Adipocyte (in vitro differentiated cells): ENCODE data around the gene MMP20.

Source experiments
- DNase-seq: peaks from one replicate; pipeline ENCODE4 v3.0.0-alpha.2; 2015; ENCODE audit warnings: low read depth
- H3K27me3 ChIP-seq: replicated peaks from 2 replicates; pipeline ENCODE4 v1.7.0; 2013; ENCODE audit warnings: mild to moderate bottlenecking, low read length, moderate library complexity; ENCODE audit not compliant: control insufficient read depth, insufficient read depth
- H3K36me3 ChIP-seq: 2 replicates; pipeline ENCODE4 v1.7.0; 2013; ENCODE audit warnings: low read length, mild to moderate bottlenecking, moderate library complexity; ENCODE audit not compliant: control insufficient read depth, insufficient read depth, severe bottlenecking
- H3K4me1 ChIP-seq: 2 replicates; pipeline ENCODE4 v1.7.0; 2013; ENCODE audit warnings: mild to moderate bottlenecking, low read length, moderate library complexity; ENCODE audit not compliant: control insufficient read depth, insufficient read depth
- H3K4me3 ChIP-seq: 2 replicates; pipeline ENCODE4 v1.7.0; 2013; ENCODE audit warnings: mild to moderate bottlenecking, low read length, moderate library complexity
- H3K9ac ChIP-seq: 2 replicates; pipeline ENCODE4 v1.7.0; 2013; ENCODE audit warnings: mild to moderate bottlenecking, low read length, moderate library complexity
- H3K9me3 ChIP-seq: 2 replicates; pipeline ENCODE4 v1.7.0; 2013; ENCODE audit warnings: mild to moderate bottlenecking, low read length, moderate library complexity; ENCODE audit not compliant: control insufficient read depth

The MMP20 gene

DNA sequence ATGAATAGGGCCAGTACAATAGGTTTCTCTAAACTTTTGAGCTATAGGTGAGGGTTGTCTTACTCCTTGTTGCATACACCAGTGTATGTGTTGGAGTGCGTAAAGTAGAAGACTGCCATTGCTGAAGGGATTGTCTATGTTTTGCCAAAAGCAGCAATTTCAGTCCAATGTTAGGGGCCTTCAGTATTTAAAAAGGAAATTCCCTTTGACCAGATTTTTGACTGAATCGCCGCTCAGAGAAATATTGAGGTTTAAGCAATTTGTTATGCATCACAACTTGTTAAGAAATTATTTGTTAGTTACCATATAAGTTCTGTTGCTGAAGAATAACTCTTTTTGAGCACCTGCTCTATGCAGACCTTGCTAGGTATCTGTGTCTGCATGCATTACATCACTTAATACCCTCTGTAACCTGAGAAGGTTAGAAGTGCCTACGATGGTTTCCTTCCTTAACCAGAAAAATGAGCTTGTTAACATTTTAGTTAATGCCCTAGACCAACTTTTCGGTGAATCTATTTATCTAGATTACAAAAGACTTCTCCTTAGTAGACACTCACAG, 33.9 kb downstream of the MMP20 start:
- Histone ChIP-seq H3K9ac (no peak overlapping the region), H3K4me1 (no peaks in the 10 kb centered on the region), H3K36me3 (no peaks in the 10 kb centered on the region), H3K27me3 (no peaks in the 10 kb centered on the region), H3K9me3 (peaks cover 6% of the 10 kb centered on the region), H3K4me3 (no peak overlapping the region)
- DNase-seq: no peak

DNA sequence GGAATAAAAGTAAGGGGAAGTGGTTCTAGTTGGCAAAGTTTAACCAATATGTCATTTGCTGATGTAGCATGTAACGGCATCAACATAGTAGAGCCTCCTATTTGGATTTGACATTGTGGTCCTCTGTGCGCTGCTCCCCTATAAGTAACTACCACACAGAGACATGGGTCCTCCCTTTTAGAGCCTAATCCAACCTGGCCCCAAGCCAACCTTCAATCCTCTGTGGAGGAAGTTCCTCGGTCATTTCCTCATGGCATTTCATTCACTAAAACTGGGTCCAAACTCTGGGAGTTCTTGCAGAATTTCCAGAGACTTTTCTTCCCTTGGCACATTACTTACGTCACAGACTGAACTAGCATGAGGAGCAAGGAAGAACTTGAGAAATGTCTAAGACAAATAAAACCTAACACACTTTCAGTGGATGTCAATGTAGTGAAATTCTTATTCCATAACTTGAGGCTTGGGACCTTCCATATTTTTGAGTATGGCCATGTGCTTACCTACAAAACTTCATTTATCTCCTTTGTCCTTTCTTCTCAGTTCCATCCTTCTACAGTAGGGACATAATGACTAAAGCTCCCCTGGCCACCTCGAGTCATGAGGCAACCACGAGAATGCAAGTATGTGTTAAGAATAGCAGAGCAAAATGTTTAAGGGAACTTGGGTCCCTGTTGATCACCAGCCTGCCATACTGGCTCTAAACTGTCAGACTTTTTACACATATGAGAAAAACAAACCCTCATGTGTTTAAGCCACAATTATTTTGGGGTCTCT, 34.7 kb downstream of the MMP20 start:
- no peak overlapping the region for H3K4me3 ChIP-seq
- no peaks in the 10 kb centered on the region for H3K36me3 ChIP-seq
- no peaks in the 10 kb centered on the region for H3K27me3 ChIP-seq
- H3K9me3 ChIP-seq: peaks cover 6% of the 10 kb centered on the region
- no peak for DNase-seq
- H3K4me1 ChIP-seq: no peaks in the 10 kb centered on the region
- H3K9ac ChIP-seq: no peak overlapping the region

DNA sequence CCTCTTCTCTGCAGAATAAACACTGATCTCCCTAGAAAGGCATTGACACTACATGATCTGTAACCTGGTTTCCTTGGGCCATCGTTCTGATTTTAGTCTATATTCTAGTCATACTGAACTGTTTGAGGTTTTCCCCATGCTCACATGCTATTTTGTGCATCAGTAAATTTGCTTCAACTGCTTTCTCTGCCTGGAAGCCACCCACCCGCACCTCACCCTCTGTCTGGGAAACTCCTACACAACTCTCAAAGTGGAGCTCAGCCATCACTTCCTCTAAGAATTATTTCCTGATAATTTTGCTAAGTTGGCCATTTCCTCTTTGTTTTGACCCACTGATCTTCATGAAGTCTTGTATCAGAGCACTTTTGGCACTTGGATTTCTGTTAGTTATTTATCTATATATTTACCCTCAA, 36.1 kb downstream of the MMP20 start:
- DNase-seq: no peak
- Histone ChIP-seq H3K27me3 (no peaks in the 10 kb centered on the region), H3K4me1 (no peaks in the 10 kb centered on the region), H3K36me3 (no peaks in the 10 kb centered on the region), H3K9me3 (peaks cover 6% of the 10 kb centered on the region), H3K9ac (no peak overlapping the region), H3K4me3 (no peak overlapping the region)

DNA sequence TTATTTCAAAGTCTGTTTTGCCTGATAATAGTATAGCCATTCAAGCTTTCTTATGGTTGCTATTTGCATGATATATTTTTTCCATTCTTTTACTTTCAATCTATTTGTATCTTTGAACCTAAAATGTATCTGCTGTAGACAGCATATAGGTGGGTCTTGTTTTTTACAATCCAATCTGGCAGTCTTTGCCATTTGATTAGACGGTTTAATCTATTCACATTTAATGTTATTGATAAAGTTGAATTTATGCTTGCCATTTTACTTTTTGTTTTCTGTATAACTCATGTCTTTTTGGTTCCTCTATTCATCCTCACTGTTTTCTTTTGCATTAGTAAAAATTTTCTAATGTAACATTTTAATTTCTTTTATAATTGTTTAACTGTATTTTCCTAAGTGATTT, 37.4 kb downstream of the MMP20 start:
- Histone ChIP-seq H3K4me3 (no peak overlapping the region), H3K9ac (no peak overlapping the region), H3K9me3 (peaks cover 6% of the 10 kb centered on the region), H3K36me3 (no peaks in the 10 kb centered on the region), H3K27me3 (no peaks in the 10 kb centered on the region), H3K4me1 (no peaks in the 10 kb centered on the region)
- DNase-seq: no peak

DNA sequence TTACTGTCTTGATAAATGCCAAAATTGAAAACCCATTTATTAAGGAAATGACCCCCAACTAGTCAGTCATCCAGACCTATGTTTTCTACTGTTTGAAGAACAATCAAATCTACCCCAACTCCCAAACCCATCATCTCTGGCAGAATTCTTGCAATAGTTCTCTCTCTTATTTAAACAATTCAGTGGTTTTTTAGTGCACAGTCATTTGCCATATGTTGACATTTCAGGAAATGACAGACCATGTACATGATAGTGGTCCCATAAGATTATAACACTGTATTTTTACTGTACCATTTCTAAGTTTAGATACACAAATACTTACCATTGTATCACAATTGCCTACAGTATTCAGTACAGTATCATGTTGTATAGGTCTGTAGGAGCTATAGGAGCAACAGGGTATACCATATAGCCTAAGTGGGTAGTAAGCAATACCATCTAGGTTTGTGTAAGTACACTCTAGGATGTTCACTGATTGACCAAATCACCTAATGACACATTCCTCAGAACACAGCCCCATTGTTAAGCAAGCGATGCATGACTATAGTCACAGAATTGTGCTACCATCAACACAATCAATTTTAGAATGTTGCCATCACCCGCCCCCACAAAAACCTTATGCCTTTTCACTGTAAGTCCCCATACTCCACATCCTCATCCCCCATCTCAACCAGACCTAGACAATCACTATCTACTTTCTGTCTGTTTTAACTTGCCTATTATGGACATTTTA, 41.8 kb downstream of the MMP20 start:
- H3K36me3 ChIP-seq: no peaks in the 10 kb centered on the region
- no peak for DNase-seq
- no peak overlapping the region for H3K4me3 ChIP-seq
- H3K4me1 ChIP-seq: no peaks in the 10 kb centered on the region
- H3K9ac ChIP-seq: no peak overlapping the region
- H3K27me3 ChIP-seq: no peaks in the 10 kb centered on the region
- peaks cover 6% of the 10 kb centered on the region for H3K9me3 ChIP-seq

DNA sequence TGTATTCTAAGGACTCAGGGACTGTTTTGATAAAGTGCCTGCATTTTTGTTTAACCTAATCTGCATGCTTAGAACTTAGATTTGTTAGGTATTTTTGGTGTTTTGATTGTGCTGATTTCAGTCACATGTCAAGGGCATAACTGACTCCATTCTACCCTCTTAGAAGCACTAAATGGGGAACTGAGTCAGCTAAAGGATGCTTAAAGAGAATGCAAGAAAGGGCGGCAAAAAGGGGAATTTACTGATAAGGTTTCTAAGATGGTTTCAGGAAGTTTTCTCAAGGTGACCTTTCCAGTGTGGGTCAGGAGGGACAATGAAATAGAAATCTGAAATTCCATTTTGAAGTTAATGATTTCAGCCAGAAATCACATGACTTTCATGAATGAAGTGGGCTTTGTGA, 43.0 kb downstream of the MMP20 start:
- no peaks in the 10 kb centered on the region for H3K9me3 ChIP-seq
- no peaks in the 10 kb centered on the region for H3K4me1 ChIP-seq
- H3K36me3 ChIP-seq: no peaks in the 10 kb centered on the region
- no peak overlapping the region for H3K9ac ChIP-seq
- no peak overlapping the region for H3K4me3 ChIP-seq
- no peaks in the 10 kb centered on the region for H3K27me3 ChIP-seq
- DNase-seq: no peak

DNA sequence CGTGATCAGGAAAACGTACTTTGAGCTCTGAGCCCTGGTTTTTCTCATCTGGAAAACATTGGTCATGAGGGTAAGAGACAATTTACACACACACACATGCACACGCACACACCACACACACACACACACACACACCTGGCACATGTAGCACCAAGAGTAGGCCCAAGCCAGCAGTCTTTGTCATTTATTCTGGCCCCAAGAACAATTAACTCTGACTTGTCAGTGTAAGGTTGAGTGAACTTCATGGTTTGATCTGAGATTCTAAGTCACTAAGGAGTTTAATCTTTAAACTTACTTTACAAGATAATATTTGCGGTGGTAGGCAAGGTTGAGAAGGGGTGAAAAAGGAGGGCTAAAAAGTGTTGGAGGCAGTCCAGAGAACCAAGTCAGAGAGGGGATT, 44.1 kb downstream of the MMP20 start:
- no peak overlapping the region for H3K4me3 ChIP-seq
- H3K9ac ChIP-seq: no peak overlapping the region
- H3K9me3 ChIP-seq: no peaks in the 10 kb centered on the region
- no peak for DNase-seq
- no peaks in the 10 kb centered on the region for H3K4me1 ChIP-seq
- H3K36me3 ChIP-seq: no peaks in the 10 kb centered on the region
- H3K27me3 ChIP-seq: no peaks in the 10 kb centered on the region

DNA sequence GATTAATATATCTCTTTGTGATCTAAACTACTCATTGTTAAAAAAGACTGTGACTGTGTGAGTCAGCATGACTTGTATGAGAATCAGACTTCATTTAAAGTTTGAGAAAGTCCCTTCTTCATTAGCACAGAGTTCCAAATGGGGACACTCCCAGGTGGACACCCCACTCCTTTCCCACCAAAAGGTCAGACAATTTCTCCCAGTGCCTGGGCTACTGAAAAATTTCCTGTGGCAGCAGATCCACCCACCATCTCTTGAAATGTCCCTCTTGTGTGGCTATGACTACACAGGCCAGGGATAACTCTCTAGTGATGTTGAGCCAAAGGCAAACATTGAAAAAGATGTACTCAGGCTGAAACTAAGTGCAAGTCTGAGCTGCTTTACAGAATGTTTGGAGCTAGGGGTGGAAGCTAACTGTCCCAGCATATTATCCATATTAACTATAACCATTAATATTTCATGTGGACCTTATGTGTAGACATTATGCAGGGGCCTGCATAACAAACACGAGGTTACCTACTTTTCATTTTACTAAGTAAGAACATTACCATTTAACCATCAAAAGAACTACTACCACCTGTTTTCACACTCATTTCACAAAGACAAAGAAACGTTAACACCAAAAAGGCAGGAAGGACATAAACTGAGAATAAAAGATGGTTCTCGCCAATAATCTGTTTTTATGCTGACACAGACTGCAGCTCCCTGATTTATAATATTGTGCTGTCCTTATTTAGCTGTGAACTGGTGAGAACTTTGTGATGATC, 44.8 kb downstream of the MMP20 start:
- no peak overlapping the region for H3K4me3 ChIP-seq
- DNase-seq: no peak
- no peaks in the 10 kb centered on the region for H3K4me1 ChIP-seq

DNA sequence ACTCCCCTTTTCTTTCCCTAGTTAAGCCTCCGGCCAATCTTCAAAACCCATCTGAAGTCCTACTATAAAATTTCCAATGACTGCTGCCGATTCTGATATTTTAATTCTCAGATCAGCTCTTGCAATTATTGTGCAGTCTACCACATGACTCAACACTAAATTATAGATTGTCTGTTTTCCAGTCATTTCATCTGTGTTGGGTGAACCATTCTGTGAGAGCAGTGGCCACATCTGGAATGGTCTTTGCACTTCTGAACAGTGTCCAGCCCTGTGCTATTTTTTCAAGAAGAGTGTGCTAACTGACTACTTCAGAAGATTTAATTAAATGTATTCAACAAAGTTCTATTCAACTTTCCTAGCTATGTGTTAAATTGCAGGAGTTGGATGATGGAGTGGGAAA, 47.4 kb downstream of the MMP20 start:
- DNase-seq: no peak
- no peak overlapping the region for H3K4me3 ChIP-seq
- H3K9me3 ChIP-seq: no peaks in the 10 kb centered on the region

More for the DNA sequence above, 44.8 kb downstream of the MMP20 start:
- Histone ChIP-seq H3K9ac (no peak overlapping the region), H3K9me3 (no peaks in the 10 kb centered on the region), H3K27me3 (no peaks in the 10 kb centered on the region), H3K36me3 (no peaks in the 10 kb centered on the region)

DNA sequence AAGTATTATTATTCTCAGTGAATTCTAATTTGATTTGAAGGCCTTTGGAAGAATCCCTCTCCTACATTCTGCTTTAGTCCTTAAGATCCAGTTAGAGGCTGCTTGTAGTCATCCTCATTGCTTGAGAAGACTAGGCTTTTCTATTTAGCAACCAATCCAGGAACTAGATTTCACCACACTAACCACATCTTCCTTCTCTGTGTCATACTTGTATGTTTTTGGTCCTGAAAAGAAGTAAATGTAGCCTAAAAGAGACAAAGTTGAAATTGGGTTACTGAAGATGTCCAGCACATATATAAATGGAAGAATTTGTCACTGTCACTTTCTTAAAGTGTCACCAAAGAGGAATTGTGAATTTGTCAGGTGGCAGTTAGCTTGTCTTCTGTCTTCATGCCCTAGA, 48.0 kb downstream of the MMP20 start:
- no peaks in the 10 kb centered on the region for H3K27me3 ChIP-seq
- no peak overlapping the region for H3K4me3 ChIP-seq
- no peaks in the 10 kb centered on the region for H3K36me3 ChIP-seq
- H3K4me1 ChIP-seq: peaks cover 19% of the 10 kb centered on the region
- DNase-seq: no peak
- H3K9ac ChIP-seq: no peak overlapping the region
- H3K9me3 ChIP-seq: no peaks in the 10 kb centered on the region

More for the DNA sequence above, 47.4 kb downstream of the MMP20 start:
- Histone ChIP-seq H3K4me1 (peaks cover 14% of the 10 kb centered on the region), H3K36me3 (no peaks in the 10 kb centered on the region), H3K9ac (no peak overlapping the region), H3K27me3 (no peaks in the 10 kb centered on the region)

DNA sequence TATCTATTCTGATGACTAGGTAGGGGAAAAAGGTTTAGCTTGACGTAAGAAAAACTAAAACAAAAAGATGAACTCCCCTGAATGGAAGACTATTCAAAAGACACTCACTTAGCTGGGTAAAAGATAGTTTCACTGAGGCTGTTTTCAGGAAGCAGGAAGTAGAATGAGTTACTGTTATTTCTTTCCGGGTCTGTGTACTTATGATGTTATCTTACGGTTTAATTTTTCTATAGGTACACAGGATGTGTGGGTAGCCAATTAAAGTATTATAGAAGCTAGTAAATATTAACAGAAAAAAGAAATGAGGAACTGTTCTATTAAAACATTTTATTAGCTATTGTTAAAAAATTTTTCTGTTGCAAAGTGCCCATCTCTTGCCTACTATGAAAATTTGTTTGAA, 48.8 kb downstream of the MMP20 start:
- peaks cover 20% of the 10 kb centered on the region for H3K4me1 ChIP-seq
- no peaks in the 10 kb centered on the region for H3K27me3 ChIP-seq
- no peak for DNase-seq
- no peak overlapping the region for H3K9ac ChIP-seq
- H3K36me3 ChIP-seq: no peaks in the 10 kb centered on the region
- H3K4me3 ChIP-seq: no peak overlapping the region
- no peaks in the 10 kb centered on the region for H3K9me3 ChIP-seq
